GM12891 (cell line): Measurements from ENCODE around the gene ANKRD34A.
"Not testable (repeated sequence)": the region's sequence is repeated elsewhere in the genome, so short reads cannot be mapped to it uniquely, and the experiment has no call there.

Experiments used
- PAX5 ChIP-seq: IDR thresholded peaks from 2 replicates; pipeline ENCODE4 v1.6.1; 2011; ENCODE audit warnings: low read length, moderate library complexity, mild to moderate bottlenecking; ENCODE audit not compliant: insufficient read depth, severe bottlenecking
- POLR2A ChIP-seq: IDR thresholded peaks from 2 replicates; pipeline ENCODE4 v1.6.1; 2011; ENCODE audit warnings: low read depth, low read length, control low read depth
- POU2F2 ChIP-seq: IDR thresholded peaks from 2 replicates; pipeline ENCODE4 v1.6.1; 2011; ENCODE audit warnings: low read depth, mild to moderate bottlenecking, control low read depth, low read length, moderate library complexity
- TAF1 ChIP-seq: IDR thresholded peaks from 2 replicates; pipeline ENCODE4 v1.6.1; 2011; ENCODE audit warnings: low read depth, low read length, control low read depth

DNA sequence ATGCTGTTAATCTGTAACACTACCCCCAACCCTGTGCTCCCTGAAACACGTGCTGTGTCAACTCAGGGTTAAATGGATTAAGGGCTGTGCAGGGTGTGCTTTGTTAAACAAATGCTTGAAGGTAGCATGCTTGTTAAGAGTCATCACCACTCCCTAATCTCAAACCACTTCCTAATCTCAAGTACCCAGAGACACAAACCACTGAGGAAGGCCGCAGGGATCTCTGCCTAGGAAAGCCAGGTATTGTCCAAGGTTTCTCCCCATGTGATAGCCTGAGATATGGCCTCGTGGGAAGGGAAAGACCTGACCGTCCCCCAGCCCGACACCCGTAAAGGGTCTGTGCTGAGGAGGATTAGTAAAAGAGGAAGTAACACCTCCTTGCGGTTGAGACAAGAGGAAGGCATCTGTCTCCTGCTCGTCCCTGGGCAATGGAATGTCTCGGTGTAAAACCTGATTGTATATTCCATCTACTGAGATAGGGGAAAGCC lies 31.8 kb downstream of the ANKRD34A start:
- not testable (repeated sequence) for TF ChIP-seq POLR2A, PAX5, TAF1, POU2F2
